ENCODE results near the gene BACH2.

DNA sequence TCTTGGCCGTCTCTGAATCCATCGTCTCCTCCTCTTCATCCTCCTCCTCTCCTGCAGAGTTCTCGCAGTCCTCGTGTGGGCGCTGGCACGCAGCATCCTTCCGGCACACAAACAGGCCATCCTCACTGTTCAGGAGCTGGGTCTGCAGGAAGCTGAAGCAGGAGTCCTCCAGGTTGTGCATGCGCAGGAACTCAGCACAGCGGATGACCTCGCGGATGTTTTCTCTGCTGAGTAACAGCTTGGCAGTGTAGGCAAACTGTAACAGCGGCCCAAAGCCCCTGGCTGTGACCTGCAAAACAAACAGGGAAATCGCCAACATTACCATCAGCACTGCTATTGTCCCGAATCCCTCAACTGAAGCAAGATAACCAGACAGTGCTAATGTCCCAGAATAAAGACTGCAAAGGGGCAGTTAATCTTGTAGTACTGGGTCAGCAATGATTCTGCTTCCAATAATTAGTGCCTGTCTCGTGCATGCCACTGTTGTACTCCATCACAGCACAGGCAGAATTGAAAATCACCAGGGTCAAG, 345.0 kb downstream of the BACH2 start:
- TF ChIP-seq POLR2AphosphoS5 (IDR thresholded peaks at IDR 0.05; ENCODE audit: low read depth) (no peak), CTCF (IDR thresholded peaks at IDR 0.05; ENCODE audit: insufficient read depth, low read length) (no peak), SPI1 (IDR thresholded peaks at IDR 0.05; ENCODE audit: borderline replicate concordance, low read depth) (no peak)
